ENCODE results near the gene ATP12A.
"Not testable (repeated sequence)": the region's sequence is repeated elsewhere in the genome, so short reads cannot be mapped to it uniquely, and the experiment has no call there.

ATP12A gene

GRCh38 chr13:24688950-24689349 lies 8.7 kb downstream of the ATP12A start:
- no peak for DNase-seq

GRCh38 chr13:24691381-24691780 lies 11.2 kb downstream of the ATP12A start:
- no peak for DNase-seq

- DNase-seq = no peak
These were observed 12.4 kb downstream of the ATP12A start for GRCh38 chr13:24692561-24692960.

- DNase-seq = peak; percentile 84 to 96
These were observed 13.8 kb downstream of the ATP12A start for GRCh38 chr13:24693862-24694471.

- no peak for DNase-seq
These were observed 14.7 kb downstream of the ATP12A start for GRCh38 chr13:24694907-24695306.

GRCh38 chr13:24698686-24699085 lies 18.5 kb downstream of the ATP12A start:
- DNase-seq = no peak

GRCh38 chr13:24699541-24699940 lies 19.3 kb downstream of the ATP12A start:
- DNase-seq = no peak

GRCh38 chr13:24700539-24700938 lies 20.3 kb downstream of the ATP12A start:
- no peak for DNase-seq

- DNase-seq = no peak
These were observed 26.8 kb downstream of the ATP12A start for GRCh38 chr13:24706886-24707585.

GRCh38 chr13:24709186-24709913 lies 29.1 kb downstream of the ATP12A start:
- DNase-seq = no peak

GRCh38 chr13:24713022-24713421 lies 32.8 kb downstream of the ATP12A start:
- DNase-seq = no peak

GRCh38 chr13:24716011-24716410 lies 35.8 kb downstream of the ATP12A start:
- DNase-seq = peak in 1 of 2 experiments; percentile 58

- no peak for DNase-seq
These were observed 36.2 kb downstream of the ATP12A start for GRCh38 chr13:24716446-24716845.

GRCh38 chr13:24717217-24717616 lies 37.0 kb downstream of the ATP12A start:
- DNase-seq = no peak

GRCh38 chr13:24718192-24718965 lies 38.2 kb downstream of the ATP12A start:
- no peak for DNase-seq

- DNase-seq = no peak
These were observed 38.9 kb downstream of the ATP12A start for GRCh38 chr13:24719139-24719538.

GRCh38 chr13:24723206-24723605 lies 43.0 kb downstream of the ATP12A start:
- no peak for DNase-seq

GRCh38 chr13:24724714-24725113 lies 44.5 kb downstream of the ATP12A start:
- no peak for DNase-seq

GRCh38 chr13:24725379-24725778 lies 45.2 kb downstream of the ATP12A start:
- DNase-seq = no peak

GRCh38 chr13:24727731-24728601 lies 47.8 kb downstream of the ATP12A start:
- DNase-seq = peak; percentile 80 to 94

- not testable (repeated sequence) for DNase-seq
These were observed 50.8 kb downstream of the ATP12A start for GRCh38 chr13:24730873-24731567.

- no peak for DNase-seq
These were observed 54.7 kb downstream of the ATP12A start for GRCh38 chr13:24734950-24735349.

Measured in NCI-H526 (cell line).